ENCODE results near the gene SDS.
"Not testable (repeated sequence)": the region's sequence is repeated elsewhere in the genome, so short reads cannot be mapped to it uniquely, and the experiment has no call there.

SDS gene

GRCh38 chr12:113369391-113369985 is 34.2 kb downstream of the SDS start:
- in situ Hi-C loops (cut with MboI; ENCODE audit: low sequenced_read_pairs) = no loop called here
- DNase-seq (ENCODE audit: low spot score in 2 of 2) = no peak
- no peaks in the 10 kb centered on the region for H3K9me3 ChIP-seq

GRCh38 chr12:113368331-113368730 is 35.4 kb downstream of the SDS start:
- H3K36me3 ChIP-seq (replicated peaks) = peaks cover 8% of the 10 kb centered on the region
- in situ Hi-C loops (cut with MboI; ENCODE audit: low sequenced_read_pairs) = no loop called here
- H3K4me3 ChIP-seq = no peak overlapping the region
- no peaks in the 10 kb centered on the region for H3K9me3 ChIP-seq
- DNase-seq (ENCODE audit: low spot score in 2 of 2) = peak in 1 of 2 experiments; percentile 26
- H3K27me3 ChIP-seq (ENCODE audit: low read depth) = no peaks in the 10 kb centered on the region
- no peaks in the 10 kb centered on the region for H3K4me1 ChIP-seq

More at GRCh38 chr12:113369391-113369985, 34.2 kb downstream of the SDS start:
- H3K27me3 ChIP-seq (ENCODE audit: low read depth) = no peaks in the 10 kb centered on the region
- no peaks in the 10 kb centered on the region for H3K4me1 ChIP-seq
- peaks cover 8% of the 10 kb centered on the region for H3K36me3 ChIP-seq (replicated peaks)
- no peak overlapping the region for H3K4me3 ChIP-seq

GRCh38 chr12:113366827-113367226 is 36.9 kb downstream of the SDS start:
- H3K4me3 ChIP-seq = no peak overlapping the region
- no peaks in the 10 kb centered on the region for H3K27me3 ChIP-seq (ENCODE audit: low read depth)
- no peak for DNase-seq (ENCODE audit: low spot score in 2 of 2)
- peaks cover 8% of the 10 kb centered on the region for H3K36me3 ChIP-seq (replicated peaks)
- no peaks in the 10 kb centered on the region for H3K4me1 ChIP-seq
- in situ Hi-C loops (cut with MboI; ENCODE audit: low sequenced_read_pairs) = no loop called here
- no peaks in the 10 kb centered on the region for H3K9me3 ChIP-seq

GRCh38 chr12:113365639-113366395 is 37.9 kb downstream of the SDS start:
- in situ Hi-C loops (cut with MboI; ENCODE audit: low sequenced_read_pairs) = no loop called here
- DNase-seq (ENCODE audit: low spot score in 2 of 2) = no peak
- Histone ChIP-seq H3K4me3 (no peak overlapping the region), H3K4me1 (no peaks in the 10 kb centered on the region), H3K27me3 (ENCODE audit: low read depth) (no peaks in the 10 kb centered on the region), H3K9me3 (no peaks in the 10 kb centered on the region), H3K36me3 (replicated peaks) (peaks cover 11% of the 10 kb centered on the region)

- peaks cover 11% of the 10 kb centered on the region for H3K36me3 ChIP-seq (replicated peaks)
- H3K9me3 ChIP-seq = no peaks in the 10 kb centered on the region
- no peak for DNase-seq (ENCODE audit: low spot score in 2 of 2)
- in situ Hi-C loops (cut with MboI; ENCODE audit: low sequenced_read_pairs) = no loop called here
- peaks cover 1% of the 10 kb centered on the region; the same call in 1 of the 2 replicates for H3K4me1 ChIP-seq
- no peaks in the 10 kb centered on the region for H3K27me3 ChIP-seq (ENCODE audit: low read depth)
- no peak overlapping the region for H3K4me3 ChIP-seq
These were observed 39.0 kb downstream of the SDS start for GRCh38 chr12:113364698-113365097.

GRCh38 chr12:113361574-113362370 is 41.9 kb downstream of the SDS start:
- Histone ChIP-seq H3K36me3 (replicated peaks) (peaks cover 11% of the 10 kb centered on the region), H3K9me3 (no peaks in the 10 kb centered on the region), H3K27me3 (ENCODE audit: low read depth) (no peaks in the 10 kb centered on the region), H3K4me3 (no peak overlapping the region), H3K4me1 (peaks cover 8% of the 10 kb centered on the region)
- in situ Hi-C loops (cut with MboI; ENCODE audit: low sequenced_read_pairs) = no loop called here
- DNase-seq (ENCODE audit: low spot score in 2 of 2) = no peak

- in situ Hi-C loops (cut with MboI; ENCODE audit: low sequenced_read_pairs) = no loop called here
- peak overlapping the region; percentile 91 for H3K4me3 ChIP-seq
These were observed 43.5 kb downstream of the SDS start for GRCh38 chr12:113359939-113360748.

GRCh38 chr12:113359133-113359938 is 44.4 kb downstream of the SDS start:
- no peak for DNase-seq (ENCODE audit: low spot score in 2 of 2)
- H3K27me3 ChIP-seq (ENCODE audit: low read depth) = no peaks in the 10 kb centered on the region
- peak overlapping the region; percentile 91 for H3K4me3 ChIP-seq
- H3K9me3 ChIP-seq = no peaks in the 10 kb centered on the region
- peaks cover 3% of the 10 kb centered on the region; the same call in 1 of the 2 replicates for H3K36me3 ChIP-seq (replicated peaks)
- in situ Hi-C loops (cut with MboI; ENCODE audit: low sequenced_read_pairs) = no loop called here
- H3K4me1 ChIP-seq = peaks cover 8% of the 10 kb centered on the region

More at GRCh38 chr12:113359939-113360748, 43.5 kb downstream of the SDS start:
- no peaks in the 10 kb centered on the region for H3K27me3 ChIP-seq (ENCODE audit: low read depth)
- H3K9me3 ChIP-seq = no peaks in the 10 kb centered on the region
- H3K36me3 ChIP-seq (replicated peaks) = peaks cover 5% of the 10 kb centered on the region
- DNase-seq (ENCODE audit: low spot score in 2 of 2) = no peak
- peaks cover 8% of the 10 kb centered on the region for H3K4me1 ChIP-seq

GRCh38 chr12:113358381-113359132 is 45.1 kb downstream of the SDS start, which contains the start of gene PLBD2:
Gene PLBD2, plus strand, starts transcription at chr12:113358587. Its CDS starts 14 bp downstream, at chr12:113358601.
- in situ Hi-C loops (cut with MboI; ENCODE audit: low sequenced_read_pairs) = no loop called here
- peak; percentile 91 to 97 for DNase-seq (ENCODE audit: low spot score in 2 of 2)
- no peaks in the 10 kb centered on the region for H3K27me3 ChIP-seq (ENCODE audit: low read depth)
- H3K4me1 ChIP-seq = peaks cover 8% of the 10 kb centered on the region
- peaks cover 3% of the 10 kb centered on the region; the same call in 1 of the 2 replicates for H3K36me3 ChIP-seq (replicated peaks)
- peak within 1 kb of the TSS; percentile 91 for H3K4me3 ChIP-seq
- no peaks in the 10 kb centered on the region for H3K9me3 ChIP-seq

GRCh38 chr12:113354192-113354591 is 49.5 kb downstream of the SDS start:
- in situ Hi-C loops (cut with MboI; ENCODE audit: low sequenced_read_pairs); H3K9me3 ChIP-seq; H3K4me1 ChIP-seq; H3K36me3 ChIP-seq (replicated peaks); DNase-seq (ENCODE audit: low spot score in 2 of 2); H3K4me3 ChIP-seq; H3K27me3 ChIP-seq (ENCODE audit: low read depth): not testable (repeated sequence)

- Histone ChIP-seq H3K36me3 (replicated peaks) (no peaks in the 10 kb centered on the region), H3K27me3 (ENCODE audit: low read depth) (no peaks in the 10 kb centered on the region), H3K4me3 (no peak overlapping the region), H3K9me3 (no peaks in the 10 kb centered on the region), H3K4me1 (peaks cover 7% of the 10 kb centered on the region)
- in situ Hi-C loops (cut with MboI; ENCODE audit: low sequenced_read_pairs) = no loop called here
- no peak for DNase-seq (ENCODE audit: low spot score in 2 of 2)
These were observed 52.6 kb downstream of the SDS start for GRCh38 chr12:113351089-113351488.

Measured in HAP-1 (cell line).